ENCODE results near the gene PSAP. TPM values are rescaled to one million over a fixed set of nuclear protein-coding genes. Genes with fewer than 3 reads are reported as not detected.
"Not testable (repeated sequence)": the region's sequence is repeated elsewhere in the genome, so short reads cannot be mapped to it uniquely, and the experiment has no call there.

Gene PSAP
- polyA plus RNA-seq, 1 donor from 2014 or later = 651 TPM

DNA sequence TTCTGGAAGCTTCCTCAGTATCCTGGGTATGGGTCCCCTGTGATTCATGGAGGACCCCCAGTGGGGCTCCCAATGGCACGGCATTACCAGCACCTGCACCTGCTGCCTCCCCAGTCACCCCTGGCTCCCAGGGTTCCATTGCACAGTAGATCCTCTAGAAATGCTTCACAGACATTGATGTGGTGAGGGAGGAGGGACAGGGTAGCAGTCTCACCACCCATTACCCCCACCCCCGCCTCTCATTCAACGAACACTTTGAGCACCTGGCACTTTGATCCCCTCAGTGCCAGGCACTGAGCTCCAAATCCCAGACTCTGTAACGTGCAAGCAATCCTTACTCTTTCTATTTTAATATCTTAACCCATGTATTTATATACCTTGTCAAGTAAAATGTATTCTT is 26.8 kb upstream of the PSAP start:
- no peaks in the 10 kb centered on the region for H3F3A ChIP-seq (ENCODE audit: insufficient read depth, low read length, poor library complexity, severe bottlenecking)
- no peaks in the 10 kb centered on the region for H4K20me1 ChIP-seq (ENCODE audit: insufficient read depth)
- H3K36me3 ChIP-seq (ENCODE audit: insufficient read depth, low read length) = no peaks in the 10 kb centered on the region
- H2AFZ ChIP-seq (ENCODE audit: low read depth, low read length) = no peak overlapping the region
- H3K9me2 ChIP-seq (ENCODE audit: insufficient read depth, low read length) = no peaks in the 10 kb centered on the region
- H3K9ac ChIP-seq (ENCODE audit: low read length) = no peak overlapping the region
- no peaks in the 10 kb centered on the region for H3K79me2 ChIP-seq (replicated peaks; ENCODE audit: insufficient read depth, low read length)
- H3K9me3 ChIP-seq (ENCODE audit: low read length) = no peaks in the 10 kb centered on the region
- no peak overlapping the region for H3K27ac ChIP-seq (ENCODE audit: low read length)
- H3K27me3 ChIP-seq (ENCODE audit: insufficient read depth, low read depth, low read length) = no peaks in the 10 kb centered on the region
- no peak overlapping the region for H3K4me2 ChIP-seq (ENCODE audit: low read length)
- no peak overlapping the region for H3K4me3 ChIP-seq (ENCODE audit: low read length)
- TF ChIP-seq RAD21 (conservative IDR thresholded peaks at IDR 0.05) = no peak

DNA sequence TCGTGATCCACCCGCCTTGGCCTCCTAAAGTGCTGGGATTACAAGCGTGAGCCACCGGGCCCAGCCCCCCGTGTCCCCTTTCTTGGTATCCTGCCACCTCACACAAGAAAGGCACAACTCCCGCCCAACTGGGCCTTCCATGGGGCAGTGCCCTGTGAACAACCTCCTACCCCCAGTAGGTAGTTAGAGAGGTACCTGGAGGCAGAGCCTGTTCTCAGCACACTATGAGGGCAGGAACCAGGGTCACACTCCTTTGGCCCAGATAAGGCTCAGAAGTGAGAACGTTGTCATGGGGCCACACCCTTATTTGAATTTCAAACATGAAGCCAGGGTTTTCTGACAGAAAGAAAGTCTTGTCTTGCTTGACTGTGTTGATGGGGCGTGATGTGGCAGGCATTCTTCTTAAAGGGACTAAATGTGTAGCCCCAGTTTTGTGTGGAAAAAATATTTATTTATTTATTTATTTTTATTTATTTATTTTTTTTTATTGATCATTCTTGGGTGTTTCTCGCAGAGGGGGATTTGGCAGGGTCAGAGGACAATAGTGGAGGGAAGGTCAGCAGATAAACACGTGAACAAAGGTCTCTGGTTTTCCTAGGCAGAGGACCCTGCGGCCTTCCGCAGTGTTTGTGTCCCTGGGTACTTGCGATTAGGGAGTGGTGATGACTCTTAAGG is 23.8 kb upstream of the PSAP start:
- not testable (repeated sequence) for H3K36me3 ChIP-seq (ENCODE audit: insufficient read depth, low read length); H2AFZ ChIP-seq (ENCODE audit: low read depth, low read length); H3K4me3 ChIP-seq (ENCODE audit: low read length); H3K27me3 ChIP-seq (ENCODE audit: insufficient read depth, low read depth, low read length); H3K9me3 ChIP-seq (ENCODE audit: low read length); H4K20me1 ChIP-seq (ENCODE audit: insufficient read depth); H3K27ac ChIP-seq (ENCODE audit: low read length); H3K4me2 ChIP-seq (ENCODE audit: low read length); H3K9ac ChIP-seq (ENCODE audit: low read length); H3K9me2 ChIP-seq (ENCODE audit: insufficient read depth, low read length); H3K79me2 ChIP-seq (replicated peaks; ENCODE audit: insufficient read depth, low read length); H3F3A ChIP-seq (ENCODE audit: insufficient read depth, low read length, poor library complexity, severe bottlenecking)

DNA sequence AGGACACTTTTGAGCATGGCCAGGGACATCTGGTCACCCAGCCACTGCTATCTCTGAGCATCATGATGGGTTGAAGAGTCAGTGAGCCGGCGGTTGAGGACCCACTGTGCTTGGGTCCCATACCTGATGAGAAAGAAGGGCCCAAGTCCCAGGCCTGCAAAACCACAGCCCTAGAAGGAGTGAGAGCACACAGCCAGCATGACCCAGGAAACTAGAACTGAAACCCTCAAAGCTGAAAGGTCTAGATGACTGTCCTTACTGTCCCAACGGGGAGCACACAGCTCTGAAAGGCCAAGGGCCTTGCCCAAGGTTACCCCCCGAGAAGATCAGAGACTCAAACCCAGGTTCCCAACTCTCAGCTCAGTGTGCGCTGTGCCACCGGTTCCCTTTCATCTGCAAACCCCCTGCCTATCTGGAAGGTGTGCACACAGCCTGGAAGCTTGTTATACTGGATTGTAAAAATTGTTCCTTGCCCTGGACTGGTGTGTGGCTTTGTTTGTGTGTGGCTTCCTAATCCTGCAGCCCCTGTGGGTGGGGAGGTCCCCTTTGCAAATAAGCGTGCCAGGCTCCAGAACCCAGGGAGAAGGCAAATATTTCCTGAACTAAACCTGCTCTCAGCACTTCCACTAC is 22.6 kb upstream of the PSAP start:
- H3F3A ChIP-seq (ENCODE audit: insufficient read depth, low read length, poor library complexity, severe bottlenecking) = no peaks in the 10 kb centered on the region
- H4K20me1 ChIP-seq (ENCODE audit: insufficient read depth) = no peaks in the 10 kb centered on the region
- H3K9me2 ChIP-seq (ENCODE audit: insufficient read depth, low read length) = no peaks in the 10 kb centered on the region
- H3K27ac ChIP-seq (ENCODE audit: low read length) = no peak overlapping the region
- no peak overlapping the region for H3K4me3 ChIP-seq (ENCODE audit: low read length)
- H3K36me3 ChIP-seq (ENCODE audit: insufficient read depth, low read length) = no peaks in the 10 kb centered on the region
- TF ChIP-seq EZH2 (IDR thresholded peaks at IDR 0.05; ENCODE audit: borderline replicate concordance, insufficient read depth, low read length, poor library complexity, severe bottlenecking) (no peak), POLR2AphosphoS5 (IDR thresholded peaks at IDR 0.05) (no peak), TAF1 (IDR thresholded peaks at IDR 0.05; ENCODE audit: low read depth) (no peak), EP300 (conservative IDR thresholded peaks at IDR 0.05; ENCODE audit: poor library complexity, severe bottlenecking) (no peak), SMC3 (conservative IDR thresholded peaks at IDR 0.05; ENCODE audit: poor library complexity) (no peak), RAD21 (conservative IDR thresholded peaks at IDR 0.05) (no peak)
- TF ChIP-seq, protein P1, sequence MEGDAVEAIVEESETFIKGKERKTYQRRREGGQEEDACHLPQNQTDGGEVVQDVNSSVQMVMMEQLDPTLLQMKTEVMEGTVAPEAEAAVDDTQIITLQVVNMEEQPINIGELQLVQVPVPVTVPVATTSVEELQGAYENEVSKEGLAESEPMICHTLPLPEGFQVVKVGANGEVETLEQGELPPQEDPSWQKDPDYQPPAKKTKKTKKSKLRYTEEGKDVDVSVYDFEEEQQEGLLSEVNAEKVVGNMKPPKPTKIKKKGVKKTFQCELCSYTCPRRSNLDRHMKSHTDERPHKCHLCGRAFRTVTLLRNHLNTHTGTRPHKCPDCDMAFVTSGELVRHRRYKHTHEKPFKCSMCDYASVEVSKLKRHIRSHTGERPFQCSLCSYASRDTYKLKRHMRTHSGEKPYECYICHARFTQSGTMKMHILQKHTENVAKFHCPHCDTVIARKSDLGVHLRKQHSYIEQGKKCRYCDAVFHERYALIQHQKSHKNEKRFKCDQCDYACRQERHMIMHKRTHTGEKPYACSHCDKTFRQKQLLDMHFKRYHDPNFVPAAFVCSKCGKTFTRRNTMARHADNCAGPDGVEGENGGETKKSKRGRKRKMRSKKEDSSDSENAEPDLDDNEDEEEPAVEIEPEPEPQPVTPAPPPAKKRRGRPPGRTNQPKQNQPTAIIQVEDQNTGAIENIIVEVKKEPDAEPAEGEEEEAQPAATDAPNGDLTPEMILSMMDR (IDR thresholded peaks at IDR 0.05; ENCODE audit: poor library complexity, severe bottlenecking) = no peak
- no peaks in the 10 kb centered on the region for H3K27me3 ChIP-seq (ENCODE audit: insufficient read depth, low read depth, low read length)
- H3K4me2 ChIP-seq (ENCODE audit: low read length) = no peak overlapping the region
- H3K79me2 ChIP-seq (replicated peaks; ENCODE audit: insufficient read depth, low read length) = no peaks in the 10 kb centered on the region
- H3K9ac ChIP-seq (ENCODE audit: low read length) = no peak overlapping the region
- no peaks in the 10 kb centered on the region for H3K9me3 ChIP-seq (ENCODE audit: low read length)
- no peak overlapping the region for H2AFZ ChIP-seq (ENCODE audit: low read depth, low read length)

DNA sequence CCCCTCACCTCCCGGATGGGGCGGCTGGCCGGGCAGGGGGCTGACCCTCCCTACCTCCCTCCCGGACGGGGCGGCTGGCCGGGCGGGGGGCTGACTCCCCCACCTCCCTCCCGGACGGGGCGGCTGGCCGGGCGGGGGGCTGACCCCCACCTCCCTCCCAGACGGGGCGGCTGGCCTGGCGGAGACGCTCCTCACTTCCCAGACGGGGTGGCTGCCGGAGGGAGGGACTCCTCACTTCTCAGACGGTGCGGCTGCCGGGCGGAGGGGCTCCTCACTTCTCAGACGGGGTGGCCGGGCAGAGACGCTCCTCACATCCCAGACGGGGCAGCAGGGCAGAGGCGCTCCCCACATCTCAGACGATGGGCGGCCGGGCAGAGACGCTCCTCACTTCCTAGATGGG is 18.6 kb upstream of the PSAP start:
- not testable (repeated sequence) for H3F3A ChIP-seq (ENCODE audit: insufficient read depth, low read length, poor library complexity, severe bottlenecking); H3K4me2 ChIP-seq (ENCODE audit: low read length)

More for the DNA sequence above, 18.6 kb upstream of the PSAP start:
- not testable (repeated sequence) for H3K36me3 ChIP-seq (ENCODE audit: insufficient read depth, low read length); H3K27me3 ChIP-seq (ENCODE audit: insufficient read depth, low read depth, low read length); H4K20me1 ChIP-seq (ENCODE audit: insufficient read depth); H3K9me3 ChIP-seq (ENCODE audit: low read length); H3K9ac ChIP-seq (ENCODE audit: low read length); H3K79me2 ChIP-seq (replicated peaks; ENCODE audit: insufficient read depth, low read length); H3K27ac ChIP-seq (ENCODE audit: low read length); H3K4me3 ChIP-seq (ENCODE audit: low read length); H3K9me2 ChIP-seq (ENCODE audit: insufficient read depth, low read length); H2AFZ ChIP-seq (ENCODE audit: low read depth, low read length)

All from neural cell (in vitro differentiated cells).